AG04449 (cell line): Measurements from ENCODE around the gene IPCEF1.

Source experiments
- CTCF ChIA-PET: fragments of 350-600 bp; formaldehyde crosslinking; extraction: SDS; loops from one replicate; lab custom pipeline; 2021; ENCODE audit warnings: antibody characterized with exemption; lab: Yijun Ruan, JAX
- POLR2A ChIA-PET: fragments of 400-600, 350-600 bp; formaldehyde crosslinking; extraction: SDS; loops from one replicate; lab custom pipeline; 2020; ENCODE audit warnings: antibody characterized with exemption, inconsistent platforms; lab: Yijun Ruan, JAX
- DNase-seq: peaks from one replicate; pipeline ENCODE4 v3.0.0-alpha.2; 2010; ENCODE audit warnings: low read depth, low spot score
- H3K4me3 ChIP-seq: 2 replicates; pipeline ENCODE4 v1.5.1; 2011; ENCODE audit warnings: low read depth, mild to moderate bottlenecking, control low read depth, low read length
- CTCF ChIP-seq: IDR thresholded peaks from one replicate; pipeline ENCODE4 v1.5.1; 2011; ENCODE audit warnings: mild to moderate bottlenecking, moderate library complexity, low read length, control low read depth, inconsistent platforms; ENCODE audit not compliant: insufficient read depth; ENCODE audit errors: missing control alignments

The IPCEF1 gene

GRCh38 chr6:154370545-154370944 is 13.9 kb upstream of the IPCEF1 start:
- ChIA-PET POLR2A (interaction anchor here (0.6 kb wide), 1 partner anchor 140 kb away, joined by 3 read pairs; the partner anchor contains the start of gene CNKSR3), CTCF (interaction anchor here (0.7 to 4.6 kb wide), 15 partner anchors 8 to 899 kb away, joined by 3 to 36 read pairs (median 4); partner anchors contain the start of gene IPCEF1)
- peak; percentile 51 for TF ChIP-seq CTCF
- no peak overlapping the region for H3K4me3 ChIP-seq
- DNase-seq = no peak

- CTCF ChIA-PET = interaction anchor here (0.8 to 1.3 kb wide), 3 partner anchors 12 to 214 kb away, joined by 3 to 4 read pairs (median 3); no protein-coding TSS in a partner anchor
- POLR2A ChIA-PET = no interaction called here
- DNase-seq = no peak
- H3K4me3 ChIP-seq = no peak overlapping the region
- TF ChIP-seq CTCF = no peak
These were observed 11.5 kb upstream of the IPCEF1 start for GRCh38 chr6:154367839-154368695.

- no peak for DNase-seq
- H3K4me3 ChIP-seq = no peak overlapping the region
- CTCF ChIA-PET = interaction anchor here (0.8 to 1.3 kb wide), 3 partner anchors 11 to 213 kb away, joined by 3 to 4 read pairs (median 3); no protein-coding TSS in a partner anchor
- POLR2A ChIA-PET = no interaction called here
- no peak for TF ChIP-seq CTCF
These were observed 10.7 kb upstream of the IPCEF1 start for GRCh38 chr6:154367336-154367735.

- no peak for DNase-seq
- ChIA-PET CTCF (no interaction called here), POLR2A (no interaction called here)
- no peak for TF ChIP-seq CTCF
- no peak overlapping the region for H3K4me3 ChIP-seq
These were observed 7.2 kb upstream of the IPCEF1 start for GRCh38 chr6:154363821-154364220.

GRCh38 chr6:154361476-154361875 is 4.9 kb upstream of the IPCEF1 start:
- DNase-seq = no peak
- TF ChIP-seq CTCF = no peak
- POLR2A ChIA-PET = no interaction called here
- CTCF ChIA-PET = interaction anchor here (1.1 to 1.2 kb wide), 2 partner anchors 10 to 30 kb away, joined by 3 to 4 read pairs; no protein-coding TSS in a partner anchor
- no peak overlapping the region for H3K4me3 ChIP-seq

- no peak overlapping the region for H3K4me3 ChIP-seq
- DNase-seq = no peak
- POLR2A ChIA-PET = no interaction called here
- no peak for TF ChIP-seq CTCF
- CTCF ChIA-PET = no interaction called here
These were observed 3.9 kb upstream of the IPCEF1 start for GRCh38 chr6:154360476-154360875.
